Loucy (cell line): Measurements from ENCODE around the gene CNTNAP3.
"Not testable (repeated sequence)": the region's sequence is repeated elsewhere in the genome, so short reads cannot be mapped to it uniquely, and the experiment has no call there.

Experiments
- EZH2phosphoT487 ChIP-seq: fragments of 200-600 bp; IDR thresholded peaks from 2 replicates; pipeline ENCODE4 v1.6.1; 2018; ENCODE audit warnings: antibody characterized with exemption, mild to moderate bottlenecking, moderate library complexity, borderline replicate concordance
- TF ChIP-seq, protein P1 (sequence below): fragments of 200-600 bp; sonication (generic); conservative IDR thresholded peaks from 2 replicates; pipeline ENCODE4 v1.5.1; 2014; ENCODE audit warnings: mild to moderate bottlenecking, antibody characterized with exemption, low read length

DNA sequence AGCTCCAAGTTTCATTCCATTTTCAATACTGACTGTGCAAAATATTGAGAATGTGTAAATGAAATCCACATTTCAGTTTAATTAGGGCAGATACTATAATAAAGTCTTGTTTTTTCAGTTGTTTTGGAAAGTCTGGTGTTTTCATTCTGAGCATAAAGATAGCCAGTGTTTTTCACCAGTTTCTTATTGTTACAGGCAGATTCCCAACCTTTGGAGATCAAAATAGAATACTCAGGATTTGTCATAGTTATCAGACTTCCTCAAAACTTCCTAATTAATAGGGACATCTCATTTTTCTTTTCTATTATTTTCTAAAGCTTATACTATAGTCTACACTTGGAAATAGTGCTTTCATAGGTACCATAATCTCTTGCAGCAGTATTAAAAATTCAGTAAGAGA lies 176.2 kb downstream of the CNTNAP3 start:
- TF ChIP-seq, protein P1, sequence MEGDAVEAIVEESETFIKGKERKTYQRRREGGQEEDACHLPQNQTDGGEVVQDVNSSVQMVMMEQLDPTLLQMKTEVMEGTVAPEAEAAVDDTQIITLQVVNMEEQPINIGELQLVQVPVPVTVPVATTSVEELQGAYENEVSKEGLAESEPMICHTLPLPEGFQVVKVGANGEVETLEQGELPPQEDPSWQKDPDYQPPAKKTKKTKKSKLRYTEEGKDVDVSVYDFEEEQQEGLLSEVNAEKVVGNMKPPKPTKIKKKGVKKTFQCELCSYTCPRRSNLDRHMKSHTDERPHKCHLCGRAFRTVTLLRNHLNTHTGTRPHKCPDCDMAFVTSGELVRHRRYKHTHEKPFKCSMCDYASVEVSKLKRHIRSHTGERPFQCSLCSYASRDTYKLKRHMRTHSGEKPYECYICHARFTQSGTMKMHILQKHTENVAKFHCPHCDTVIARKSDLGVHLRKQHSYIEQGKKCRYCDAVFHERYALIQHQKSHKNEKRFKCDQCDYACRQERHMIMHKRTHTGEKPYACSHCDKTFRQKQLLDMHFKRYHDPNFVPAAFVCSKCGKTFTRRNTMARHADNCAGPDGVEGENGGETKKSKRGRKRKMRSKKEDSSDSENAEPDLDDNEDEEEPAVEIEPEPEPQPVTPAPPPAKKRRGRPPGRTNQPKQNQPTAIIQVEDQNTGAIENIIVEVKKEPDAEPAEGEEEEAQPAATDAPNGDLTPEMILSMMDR = not testable (repeated sequence)
- TF ChIP-seq EZH2phosphoT487 = not testable (repeated sequence)
